ENCODE results near the gene ABCB1. TPM values are rescaled to one million over a fixed set of nuclear protein-coding genes. Genes with fewer than 3 reads are reported as not detected.

ABCB1 gene
- total RNA-seq, 1 experiment from 2014 or later = not detected

DNA sequence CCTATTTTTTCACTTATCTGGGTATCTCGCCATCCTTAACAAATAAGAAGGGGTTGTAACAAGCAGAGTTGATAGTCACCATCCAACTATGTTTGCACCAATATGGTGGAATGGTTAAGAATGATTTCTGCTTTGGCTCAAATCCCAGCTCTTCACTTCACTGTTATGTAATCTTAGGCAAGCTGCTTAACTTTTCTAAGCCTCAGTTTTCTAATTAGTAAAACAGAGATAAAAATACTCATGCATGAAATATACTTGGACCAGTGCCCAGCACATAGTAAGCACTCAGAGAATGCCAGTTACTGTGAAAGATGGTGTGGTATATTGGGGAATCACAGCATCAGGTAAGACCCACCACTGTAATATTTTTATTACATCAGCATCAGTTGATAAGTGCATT is 33.6 kb downstream of the ABCB1 start:
- ChIA-PET CTCF (no interaction called here), POLR2A (ENCODE audit: unreplicated experiment) (no interaction called here)
- no TSS peak for BruUV-seq (replicated peaks)
- peaks cover 8% of the 10 kb centered on the region; the same call in 1 of the 2 replicates for H3K4me1 ChIP-seq (ENCODE audit: insufficient read depth, low read length)
- no peaks in the 10 kb centered on the region for H3K36me3 ChIP-seq (ENCODE audit: low read depth, low read length)
- no peak overlapping the region for H3K4me3 ChIP-seq (ENCODE audit: low read length)
- no peaks in the 10 kb centered on the region for H3K9me2 ChIP-seq (replicated peaks; ENCODE audit: low read length)
- no peak overlapping the region for H3K27ac ChIP-seq (ENCODE audit: low read length)
- no peaks in the 10 kb centered on the region for H4K20me1 ChIP-seq (ENCODE audit: low read length)
- H3K9me3 ChIP-seq (ENCODE audit: low read length) = no peaks in the 10 kb centered on the region
- no peaks in the 10 kb centered on the region for H3K27me3 ChIP-seq (ENCODE audit: low read length)
- no peak overlapping the region for H3K9ac ChIP-seq (ENCODE audit: low read length)
- TF ChIP-seq EZH2phosphoT487 (IDR thresholded peaks at IDR 0.05; ENCODE audit: borderline replicate concordance, low read length) = no peak
- TF ChIP-seq EZH2 (IDR thresholded peaks at IDR 0.05; ENCODE audit: low read length, unreplicated experiment) = no peak
- TF ChIP-seq, protein P1, sequence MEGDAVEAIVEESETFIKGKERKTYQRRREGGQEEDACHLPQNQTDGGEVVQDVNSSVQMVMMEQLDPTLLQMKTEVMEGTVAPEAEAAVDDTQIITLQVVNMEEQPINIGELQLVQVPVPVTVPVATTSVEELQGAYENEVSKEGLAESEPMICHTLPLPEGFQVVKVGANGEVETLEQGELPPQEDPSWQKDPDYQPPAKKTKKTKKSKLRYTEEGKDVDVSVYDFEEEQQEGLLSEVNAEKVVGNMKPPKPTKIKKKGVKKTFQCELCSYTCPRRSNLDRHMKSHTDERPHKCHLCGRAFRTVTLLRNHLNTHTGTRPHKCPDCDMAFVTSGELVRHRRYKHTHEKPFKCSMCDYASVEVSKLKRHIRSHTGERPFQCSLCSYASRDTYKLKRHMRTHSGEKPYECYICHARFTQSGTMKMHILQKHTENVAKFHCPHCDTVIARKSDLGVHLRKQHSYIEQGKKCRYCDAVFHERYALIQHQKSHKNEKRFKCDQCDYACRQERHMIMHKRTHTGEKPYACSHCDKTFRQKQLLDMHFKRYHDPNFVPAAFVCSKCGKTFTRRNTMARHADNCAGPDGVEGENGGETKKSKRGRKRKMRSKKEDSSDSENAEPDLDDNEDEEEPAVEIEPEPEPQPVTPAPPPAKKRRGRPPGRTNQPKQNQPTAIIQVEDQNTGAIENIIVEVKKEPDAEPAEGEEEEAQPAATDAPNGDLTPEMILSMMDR (conservative IDR thresholded peaks at IDR 0.05; ENCODE audit: low read depth, low read length) = no peak
- intact Hi-C loops (cut with micrococcal nuclease) = no loop called here
- H2AFZ ChIP-seq (ENCODE audit: low read length) = no peak overlapping the region
- H3F3A ChIP-seq (ENCODE audit: low read length, unreplicated experiment) = no peaks in the 10 kb centered on the region
- no peak for ATAC-seq
- no peak for DNase-seq
- no peaks in the 10 kb centered on the region for H3K79me2 ChIP-seq (ENCODE audit: low read length)
- H3K4me2 ChIP-seq (ENCODE audit: low read length) = no peak overlapping the region

DNA sequence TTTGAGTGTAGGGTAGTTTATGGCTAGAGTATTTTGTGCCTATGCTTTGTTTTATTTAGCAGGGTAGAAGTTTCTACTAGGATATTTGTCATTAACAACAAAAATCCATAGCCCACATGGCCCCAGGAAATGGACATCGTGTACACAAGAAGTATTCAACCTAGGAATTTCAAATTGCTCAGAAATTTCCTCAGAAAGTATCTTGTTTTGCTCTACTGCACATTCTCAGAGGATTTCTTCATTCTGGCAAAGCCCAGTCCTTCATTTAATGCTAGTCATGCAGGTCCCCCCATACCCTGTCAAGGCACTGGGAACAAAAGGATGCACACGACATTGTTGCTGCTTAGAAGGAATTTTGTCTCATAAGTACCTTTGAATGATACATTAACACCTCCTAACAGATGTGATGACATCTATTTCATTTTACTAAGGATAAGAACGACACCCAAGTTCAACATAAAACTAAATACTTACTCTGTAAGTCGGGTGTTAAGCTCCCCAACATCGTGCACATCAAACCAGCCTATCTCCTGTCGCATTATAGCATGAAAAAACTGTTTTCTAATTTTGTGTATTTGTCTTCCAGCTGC is 34.3 kb downstream of the ABCB1 start:
- no peak overlapping the region for H3K9ac ChIP-seq (ENCODE audit: low read length)
- H3K4me2 ChIP-seq (ENCODE audit: low read length) = no peak overlapping the region
- H3K9me2 ChIP-seq (replicated peaks; ENCODE audit: low read length) = no peaks in the 10 kb centered on the region
- POLR2A ChIA-PET (ENCODE audit: unreplicated experiment) = interaction anchor here (0.7 kb wide), 1 partner anchor 349 kb away, joined by 7 read pairs; no protein-coding TSS in a partner anchor
- H4K20me1 ChIP-seq (ENCODE audit: low read length) = no peaks in the 10 kb centered on the region
- intact Hi-C loops (cut with micrococcal nuclease) = no loop called here
- no peaks in the 10 kb centered on the region for H3K79me2 ChIP-seq (ENCODE audit: low read length)
- CTCF ChIA-PET = no interaction called here
- H3F3A ChIP-seq (ENCODE audit: low read length, unreplicated experiment) = no peaks in the 10 kb centered on the region
- ATAC-seq (no peak), DNase-seq (no peak)
- peaks cover 8% of the 10 kb centered on the region; the same call in 1 of the 2 replicates for H3K4me1 ChIP-seq (ENCODE audit: insufficient read depth, low read length)
- no peak overlapping the region for H2AFZ ChIP-seq (ENCODE audit: low read length)
- BruUV-seq (replicated peaks) = no TSS peak
- no peak overlapping the region for H3K27ac ChIP-seq (ENCODE audit: low read length)
- H3K36me3 ChIP-seq (ENCODE audit: low read depth, low read length) = no peaks in the 10 kb centered on the region
- no peak overlapping the region for H3K4me3 ChIP-seq (ENCODE audit: low read length)
- H3K9me3 ChIP-seq (ENCODE audit: low read length) = no peaks in the 10 kb centered on the region
- TF ChIP-seq, protein P1 (conservative IDR thresholded peaks at IDR 0.05; ENCODE audit: low read depth, low read length) = no peak
- TF ChIP-seq EZH2phosphoT487 (IDR thresholded peaks at IDR 0.05; ENCODE audit: borderline replicate concordance, low read length) (no peak), EZH2 (IDR thresholded peaks at IDR 0.05; ENCODE audit: low read length, unreplicated experiment) (no peak)
- no peaks in the 10 kb centered on the region for H3K27me3 ChIP-seq (ENCODE audit: low read length)

DNA sequence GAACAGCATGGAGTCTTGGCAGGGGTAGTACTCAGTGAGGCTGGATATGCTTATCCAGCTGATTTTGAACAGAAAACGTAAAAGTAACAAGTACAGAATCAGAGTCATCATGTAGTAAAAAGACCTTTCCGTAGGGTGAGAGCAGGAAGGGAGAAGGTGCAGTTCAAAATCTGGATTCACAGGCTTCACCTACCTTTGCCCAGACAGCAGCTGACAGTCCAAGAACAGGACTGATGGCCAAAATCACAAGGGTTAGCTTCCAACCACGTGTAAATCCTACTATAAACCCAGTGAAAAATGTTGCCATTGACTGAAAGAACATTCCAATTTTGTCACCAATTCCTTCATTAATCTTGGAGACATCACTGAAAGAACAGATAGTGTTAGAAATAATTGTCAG is 34.8 kb downstream of the ABCB1 start:
- intact Hi-C loops (cut with micrococcal nuclease) = no loop called here
- no TSS peak for BruUV-seq (replicated peaks)

More for the DNA sequence above, 34.8 kb downstream of the ABCB1 start:
- H3K27me3 ChIP-seq (ENCODE audit: low read length) = no peaks in the 10 kb centered on the region
- no peak overlapping the region for H3K4me3 ChIP-seq (ENCODE audit: low read length)
- no peak overlapping the region for H3K27ac ChIP-seq (ENCODE audit: low read length)
- ChIA-PET CTCF (no interaction called here), POLR2A (ENCODE audit: unreplicated experiment) (interaction anchor here (0.7 kb wide), 1 partner anchor 348 kb away, joined by 7 read pairs; no protein-coding TSS in a partner anchor)
- H3K4me2 ChIP-seq (ENCODE audit: low read length) = no peak overlapping the region
- no peak for TF ChIP-seq EZH2 (IDR thresholded peaks at IDR 0.05; ENCODE audit: low read length, unreplicated experiment)
- TF ChIP-seq, protein P1 (conservative IDR thresholded peaks at IDR 0.05; ENCODE audit: low read depth, low read length) = no peak
- TF ChIP-seq EZH2phosphoT487 (IDR thresholded peaks at IDR 0.05; ENCODE audit: borderline replicate concordance, low read length) = no peak
- DNase-seq (no peak), ATAC-seq (no peak)
- H3K36me3 ChIP-seq (ENCODE audit: low read depth, low read length) = no peaks in the 10 kb centered on the region
- H3K4me1 ChIP-seq (ENCODE audit: insufficient read depth, low read length) = peaks cover 8% of the 10 kb centered on the region; the same call in 1 of the 2 replicates
- no peak overlapping the region for H2AFZ ChIP-seq (ENCODE audit: low read length)
- no peaks in the 10 kb centered on the region for H3K9me3 ChIP-seq (ENCODE audit: low read length)
- H3F3A ChIP-seq (ENCODE audit: low read length, unreplicated experiment) = no peaks in the 10 kb centered on the region
- H3K79me2 ChIP-seq (ENCODE audit: low read length) = no peaks in the 10 kb centered on the region
- H3K9ac ChIP-seq (ENCODE audit: low read length) = no peak overlapping the region
- no peaks in the 10 kb centered on the region for H4K20me1 ChIP-seq (ENCODE audit: low read length)
- H3K9me2 ChIP-seq (replicated peaks; ENCODE audit: low read length) = no peaks in the 10 kb centered on the region

Measured in PC-3 (cell line).